Activated CD8-positive, alpha-beta memory T cell treated with anti-CD3 and anti-CD28 coated beads, Interleukin-2, amount 50 U/mL, for 1 hour (primary cell): Measurements from ENCODE around the gene HAAO.

Experiments
- DNase-seq: peaks from one replicate; pipeline ENCODE4 v3.0.0-alpha.2; 2020; ENCODE audit errors: extremely low read depth

Gene HAAO

GRCh38 chr2:42768706-42769256 lies 23.6 kb downstream of the HAAO start:
- DNase-seq = no peak

- no peak for DNase-seq
Measured at GRCh38 chr2:42767899-42768705, 24.3 kb downstream of the HAAO start.

GRCh38 chr2:42767080-42767898 lies 25.1 kb downstream of the HAAO start:
- no peak for DNase-seq

GRCh38 chr2:42765686-42766085 lies 26.7 kb downstream of the HAAO start:
- DNase-seq = no peak

- DNase-seq = no peak
Measured at GRCh38 chr2:42764901-42765300, 27.5 kb downstream of the HAAO start.

- DNase-seq = no peak
Measured at GRCh38 chr2:42764096-42764495, 28.3 kb downstream of the HAAO start, which contains the start of gene OXER1. OXER1 (minus strand) TSS chr2:42764135; CDS start chr2:42764062, 73 bp downstream.

GRCh38 chr2:42762823-42763804 lies 29.3 kb downstream of the HAAO start:
- no peak for DNase-seq

GRCh38 chr2:42762155-42762554 lies 30.2 kb downstream of the HAAO start:
- DNase-seq = no peak

GRCh38 chr2:42761554-42761953 lies 30.8 kb downstream of the HAAO start:
- DNase-seq = no peak

GRCh38 chr2:42758751-42759150 lies 33.6 kb downstream of the HAAO start:
- no peak for DNase-seq

GRCh38 chr2:42757981-42758740 lies 34.2 kb downstream of the HAAO start:
- DNase-seq = no peak

- no peak for DNase-seq
Measured at GRCh38 chr2:42756966-42757513, 35.3 kb downstream of the HAAO start.

- no peak for DNase-seq
Measured at GRCh38 chr2:42756150-42756775, 36.1 kb downstream of the HAAO start.

GRCh38 chr2:42755191-42755880 lies 37.0 kb downstream of the HAAO start:
- DNase-seq = no peak

GRCh38 chr2:42754776-42755140 lies 37.6 kb downstream of the HAAO start:
- no peak for DNase-seq

GRCh38 chr2:42754021-42754775 lies 38.2 kb downstream of the HAAO start:
- DNase-seq = no peak

- no peak for DNase-seq
Measured at GRCh38 chr2:42752816-42753813, 39.3 kb downstream of the HAAO start.
